GM21367 (cell line): ENCODE measurements around the gene SEC61A1.

ENCODE experiments used
- ATAC-seq: cut with Tn5 transposase; IDR thresholded peaks from one replicate; pipeline ENCODE4 v1.9.1; 2021; ENCODE audit not compliant: unreplicated experiment

Gene SEC61A1

GRCh38 chr3:128103136-128103676 lies 51.0 kb downstream of the SEC61A1 start:
- no peak for ATAC-seq

- ATAC-seq, result no peak
Observed at GRCh38 chr3:128107834-128108233, 55.6 kb downstream of the SEC61A1 start.

- ATAC-seq, result no peak
Observed at GRCh38 chr3:128111147-128111546, 58.9 kb downstream of the SEC61A1 start.

- ATAC-seq, result no peak
Observed at GRCh38 chr3:128112357-128112968, 60.2 kb downstream of the SEC61A1 start.

- peak; percentile 60 for ATAC-seq
Observed at GRCh38 chr3:128113817-128114794, 61.9 kb downstream of the SEC61A1 start.
